Erythroblast (primary cell): ENCODE measurements around the gene KRT79.
A peak's percentile ranks its signal among the peaks of the same experiment; 100 is the strongest.
"Not testable (repeated sequence)": the region's sequence is repeated elsewhere in the genome, so short reads cannot be mapped to it uniquely, and the experiment has no call there.

ENCODE experiments used
- DNase-seq, 2 experiments: peaks; one replicate each; lab custom pipeline; 2025; lab: John Stamatoyannopoulos, UW
- GATA1 ChIP-seq: IDR thresholded peaks from 2 replicates; pipeline ENCODE4 v1.6.1; 2011; ENCODE audit warnings: low read depth, mild to moderate bottlenecking, control low read depth, low read length, moderate library complexity
- POLR2A ChIP-seq: IDR thresholded peaks from 2 replicates; pipeline ENCODE4 v1.6.1; 2011; ENCODE audit warnings: mild to moderate bottlenecking, low read length

The KRT79 gene

DNA sequence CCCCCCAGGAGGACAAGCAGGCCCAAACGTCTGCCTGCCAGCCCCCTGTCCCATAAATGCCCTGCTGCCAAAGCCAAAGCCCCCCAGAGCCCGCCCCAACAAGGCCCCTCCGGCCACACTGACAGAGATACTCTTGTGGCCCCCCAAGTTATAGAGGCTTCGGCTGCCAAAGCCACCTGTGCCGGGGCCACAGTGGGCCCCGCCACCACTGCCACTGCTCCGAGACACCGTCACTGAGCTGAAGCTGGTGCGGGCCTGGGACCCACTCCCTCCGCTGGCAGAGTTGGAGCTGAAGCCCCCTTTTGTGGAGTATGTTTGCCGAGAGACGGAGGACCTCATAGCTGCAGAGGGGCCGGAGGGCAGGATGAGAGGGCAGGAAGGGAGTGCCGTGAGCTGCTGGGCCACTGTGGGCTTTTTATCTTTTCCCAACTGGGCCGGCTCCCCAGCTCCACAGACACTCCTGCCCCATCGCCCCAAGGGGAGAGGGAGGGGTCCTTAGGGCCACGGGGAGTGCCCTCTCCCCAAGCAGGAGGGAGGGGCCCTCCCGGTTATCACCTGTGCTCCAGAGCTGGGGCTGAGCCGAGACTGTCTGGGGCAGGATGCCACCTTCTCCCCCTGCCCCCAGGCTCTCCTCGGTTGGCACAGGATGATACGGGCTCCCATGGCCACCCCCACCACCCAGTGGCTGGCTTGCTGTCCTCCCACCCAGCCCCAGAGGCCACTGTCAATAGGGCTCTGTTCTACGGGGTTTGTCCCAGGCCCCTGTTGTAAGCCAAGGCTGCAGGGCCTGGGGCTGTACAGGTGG lies at the start of gene KRT79:
KRT79 (minus strand) TSS at position 390 of the 805 bp plus-strand sequence; CDS start at position 339, 51 bp downstream.
- TF ChIP-seq GATA1: no peak
- no peak for TF ChIP-seq POLR2A
- DNase-seq: no peak

- not testable (repeated sequence) for DNase-seq
Measured at GRCh38 chr12:52880499-52880898, 46.4 kb upstream of the KRT79 start.

GRCh38 chr12:52879394-52880351 lies 45.6 kb upstream of the KRT79 start:
- TF ChIP-seq POLR2A: no peak
- no peak for TF ChIP-seq GATA1
- DNase-seq: peak; percentile 85 to 90

DNA sequence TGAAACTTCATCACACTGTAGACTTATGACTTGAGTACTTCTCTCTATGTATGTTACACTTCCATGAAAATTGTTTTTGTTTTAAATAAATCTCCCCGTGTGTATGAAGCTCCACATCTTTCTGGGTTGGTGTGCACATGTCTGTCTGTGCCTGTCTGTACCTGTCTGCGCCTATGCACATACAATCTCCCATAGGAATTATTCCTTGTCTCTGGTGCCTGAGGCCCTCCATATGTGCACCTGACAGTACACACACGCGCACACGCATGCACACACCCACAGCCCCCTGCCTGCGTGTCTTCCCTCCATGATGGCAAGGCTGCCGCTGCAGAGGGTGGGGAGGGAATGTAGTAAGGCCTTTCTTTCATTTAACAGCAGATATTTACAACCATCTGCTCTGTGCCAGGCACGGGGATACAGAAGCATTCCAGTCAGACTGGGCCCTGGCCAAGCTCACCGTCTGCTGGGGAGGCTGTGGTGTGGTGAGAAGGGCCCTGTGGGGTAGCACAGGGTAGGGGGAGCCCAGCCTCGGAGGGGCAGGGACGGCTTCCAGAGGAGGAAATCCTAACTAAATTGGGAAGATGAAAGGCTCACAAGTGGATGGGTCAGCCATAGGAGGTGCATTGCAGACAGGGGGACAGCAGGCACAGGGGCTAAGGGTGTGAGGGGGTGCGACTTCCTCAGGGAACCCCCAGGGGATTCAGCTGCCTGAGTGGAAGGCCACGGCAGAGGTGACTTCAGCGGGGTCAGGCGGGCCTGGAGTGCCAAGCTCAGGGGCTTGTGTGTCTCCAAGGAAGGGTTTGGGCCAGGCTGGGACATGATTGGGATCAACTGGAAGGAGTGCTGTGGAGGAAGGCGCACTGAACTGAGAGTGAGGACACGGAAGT lies 44.6 kb upstream of the KRT79 start:
- no peak for DNase-seq
- TF ChIP-seq GATA1 (no peak), POLR2A (no peak)

DNA sequence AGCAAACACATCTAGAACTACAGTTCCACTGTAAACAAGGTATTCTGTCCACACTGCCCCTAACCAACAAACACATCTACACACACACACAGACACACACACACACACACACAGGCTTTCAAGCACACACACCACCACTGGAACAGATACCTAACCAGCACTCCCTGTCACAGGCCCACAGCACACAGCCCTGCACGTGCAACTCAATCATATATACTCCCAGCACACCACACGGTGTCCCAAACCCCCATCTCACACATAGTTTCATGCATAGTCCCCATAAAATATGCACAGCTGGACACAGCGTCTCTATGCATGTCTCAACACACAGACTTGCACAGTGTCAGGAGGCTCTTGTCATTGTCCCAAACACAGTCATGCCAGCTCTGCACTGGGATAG lies 43.1 kb upstream of the KRT79 start:
- peak in 1 of 2 experiments; percentile 22 for DNase-seq
- TF ChIP-seq POLR2A (no peak), GATA1 (no peak)

DNA sequence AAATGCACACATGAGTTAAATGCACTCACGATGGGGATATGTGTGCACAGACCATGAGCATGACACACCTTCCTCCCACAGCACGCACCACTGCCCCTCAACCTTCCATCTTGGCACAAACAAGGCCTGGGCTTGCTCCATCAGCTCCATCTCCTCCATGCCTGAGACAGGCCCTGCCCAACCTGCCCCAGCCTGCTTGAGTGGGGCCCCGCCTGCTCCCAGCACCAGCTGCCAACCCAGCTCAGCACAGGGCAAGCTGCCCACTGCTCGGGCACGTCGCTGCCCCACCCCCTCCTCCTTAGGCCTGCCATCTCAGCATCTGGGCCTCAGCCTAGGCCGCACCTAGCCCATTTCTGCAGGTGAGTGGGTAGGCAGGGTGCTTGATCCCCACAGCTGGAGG lies 42.3 kb upstream of the KRT79 start:
- TF ChIP-seq GATA1 (no peak), POLR2A (no peak)
- no peak for DNase-seq

GRCh38 chr12:52874573-52875435 lies 40.7 kb upstream of the KRT79 start:
- TF ChIP-seq POLR2A (peak; percentile 23), GATA1 (no peak)
- no peak for DNase-seq

DNA sequence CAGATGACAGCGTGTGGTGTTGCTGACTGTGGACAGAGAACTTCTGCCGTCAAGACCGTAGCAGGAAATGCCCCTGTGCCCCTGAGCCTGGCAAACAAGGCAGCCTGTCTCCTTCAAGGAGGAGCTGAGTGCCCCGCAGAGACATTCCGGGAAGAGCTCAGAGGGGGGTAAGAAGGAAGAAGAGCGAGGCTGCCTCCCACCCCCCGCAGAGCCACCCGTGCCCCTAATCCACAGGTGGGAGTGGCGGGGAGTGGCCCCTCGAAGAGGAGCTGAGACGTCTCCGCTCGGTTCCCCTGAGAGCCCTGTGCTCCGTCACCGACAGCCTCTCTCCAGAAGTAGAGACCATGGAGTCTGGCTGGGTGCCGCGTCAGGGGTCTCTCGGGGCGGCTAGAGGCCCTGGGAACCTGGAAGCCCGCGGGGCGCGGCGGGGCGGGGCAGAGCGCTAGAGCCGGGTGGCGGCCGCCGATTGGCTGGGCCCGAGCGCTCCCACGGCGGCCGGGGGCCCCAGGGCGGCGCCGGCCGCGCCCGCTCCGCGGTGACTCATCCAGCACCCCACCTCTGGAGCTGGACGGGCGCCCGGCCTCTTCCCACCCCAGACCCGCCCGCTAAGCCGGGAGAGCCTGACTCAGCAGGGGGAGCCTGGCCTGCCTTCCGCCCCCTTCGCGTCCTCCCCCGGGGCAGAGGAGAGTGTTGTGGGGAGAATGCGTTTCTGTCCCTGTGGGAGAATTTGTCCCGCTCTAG lies 39.9 kb upstream of the KRT79 start:
- TF ChIP-seq GATA1 (no peak), POLR2A (peak; percentile 39)
- peak; percentile 93 to 96 for DNase-seq

DNA sequence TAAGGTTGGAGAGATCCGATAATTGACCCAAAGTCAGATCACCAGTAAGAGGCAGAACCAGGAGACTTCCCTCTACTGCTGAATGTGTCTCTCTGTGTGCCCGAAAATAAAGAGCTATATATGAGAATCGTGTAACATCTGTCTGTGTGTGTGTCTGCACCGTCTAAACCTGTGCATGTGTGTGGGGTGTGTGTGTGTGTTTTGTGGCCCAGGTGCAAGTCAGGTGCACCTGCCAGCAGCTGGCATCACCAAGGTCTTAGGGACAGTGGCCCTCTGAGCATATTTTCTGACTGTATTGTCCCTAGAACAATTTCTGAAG lies 39.4 kb upstream of the KRT79 start:
- DNase-seq: no peak
- TF ChIP-seq POLR2A (no peak), GATA1 (no peak)

GRCh38 chr12:52872644-52873389 lies 38.7 kb upstream of the KRT79 start:
- TF ChIP-seq POLR2A (no peak), GATA1 (no peak)
- no peak for DNase-seq
